ENCODE measurements around the gene TCF7L2. TPM values are rescaled to one million over a fixed set of nuclear protein-coding genes. Genes with fewer than 3 reads are reported as not detected.

The TCF7L2 gene
- 14.3 and 16.1 TPM in 2 replicates for total RNA-seq (2014; rRNA removed)
- percentile 94 among the genes with signal in this experiment for Bru-seq, nascent RNA
- BruChase-seq, experiment 1, labeled RNA remaining after a 6-hour chase: percentile 77 among the genes with signal in this experiment
- BruChase-seq, experiment 2, labeled RNA remaining after a 2-hour chase: percentile 91 among the genes with signal in this experiment
- long read RNA-seq, partial matches to known transcripts: 43 of 94 reads
- long read RNA-seq, other reads (novel, unspliced or antisense): 49 of 94 reads

GRCh38 chr10:112949875-112950507 lies at the start of gene TCF7L2:
Gene TCF7L2 (plus strand): TSS chr10:112950247. CDS start chr10:112950757, 510 bp downstream.
- H3K4me1 ChIP-seq (ENCODE audit: insufficient read depth, low read length): peaks cover 19% of the 10 kb centered on the region
- peak within 1 kb of the TSS; percentile 98 for H3K9ac ChIP-seq (ENCODE audit: low read length)
- ATAC-seq (peak; percentile 68), DNase-seq (peak; percentile 93)
- H2AFZ ChIP-seq (ENCODE audit: low read length): peak within 1 kb of the TSS; percentile 61; the same call in 1 of the 2 replicates
- H3K36me3 ChIP-seq (ENCODE audit: low read depth, low read length): peaks cover 11% of the 10 kb centered on the region
- ChIA-PET POLR2A (ENCODE audit: unreplicated experiment) (interaction anchor here (0.6 kb wide), 2 partner anchors 228 to 279 kb away, joined by 4 to 8 read pairs; no protein-coding TSS in a partner anchor), CTCF (no interaction called here)
- no peak for TF ChIP-seq CTCF (conservative IDR thresholded peaks at IDR 0.05; ENCODE audit: low read depth, low read length)
- no peak for TF ChIP-seq EZH2phosphoT487 (IDR thresholded peaks at IDR 0.05; ENCODE audit: borderline replicate concordance, low read length)
- no peak for TF ChIP-seq EZH2 (IDR thresholded peaks at IDR 0.05; ENCODE audit: low read length, unreplicated experiment)
- 0 out of 2 replicates have a peak, but pooled peaks cover 9% of the 10 kb centered on the region for H4K20me1 ChIP-seq (ENCODE audit: low read length)
- peak within 1 kb of the TSS; percentile 86 for H3K4me2 ChIP-seq (ENCODE audit: low read length)
- no peaks in the 10 kb centered on the region for H3F3A ChIP-seq (ENCODE audit: low read length, unreplicated experiment)
- no TSS peak for BruUV-seq (replicated peaks)
- H3K4me3 ChIP-seq (ENCODE audit: low read length): peak within 1 kb of the TSS; percentile 95
- intact Hi-C loops (cut with micrococcal nuclease): loop anchor here (1.0 to 10.0 kb wide), 7 partner anchors 35 to 473 kb away; no protein-coding TSS in a partner anchor
- H3K27ac ChIP-seq (ENCODE audit: low read length): peak within 1 kb of the TSS; percentile 72
- peaks cover 44% of the 10 kb centered on the region for H3K79me2 ChIP-seq (ENCODE audit: low read length)
- H3K27me3 ChIP-seq (ENCODE audit: low read length): no peaks in the 10 kb centered on the region
- no peaks in the 10 kb centered on the region for H3K9me3 ChIP-seq (ENCODE audit: low read length)
- no peaks in the 10 kb centered on the region for H3K9me2 ChIP-seq (replicated peaks; ENCODE audit: low read length)

GRCh38 chr10:112902730-112903129 lies 47.3 kb upstream of the TCF7L2 start:
- DNase-seq (no peak), ATAC-seq (no peak)
- Histone ChIP-seq H2AFZ (ENCODE audit: low read length) (no peak overlapping the region), H3K9me2 (replicated peaks; ENCODE audit: low read length) (no peaks in the 10 kb centered on the region), H3K27me3 (ENCODE audit: low read length) (no peaks in the 10 kb centered on the region), H3K27ac (ENCODE audit: low read length) (no peak overlapping the region), H3K4me2 (ENCODE audit: low read length) (no peak overlapping the region), H3K4me3 (ENCODE audit: low read length) (no peak overlapping the region), H4K20me1 (ENCODE audit: low read length) (no peaks in the 10 kb centered on the region), H3K36me3 (ENCODE audit: low read depth, low read length) (no peaks in the 10 kb centered on the region), H3K4me1 (ENCODE audit: insufficient read depth, low read length) (no peaks in the 10 kb centered on the region; the same call in 1 of the 2 replicates), H3K9me3 (ENCODE audit: low read length) (no peaks in the 10 kb centered on the region), H3F3A (ENCODE audit: low read length, unreplicated experiment) (no peaks in the 10 kb centered on the region), H3K9ac (ENCODE audit: low read length) (no peak overlapping the region), H3K79me2 (ENCODE audit: low read length) (no peaks in the 10 kb centered on the region)
- ChIA-PET CTCF (no interaction called here), POLR2A (ENCODE audit: unreplicated experiment) (no interaction called here)
- TF ChIP-seq CTCF (conservative IDR thresholded peaks at IDR 0.05; ENCODE audit: low read depth, low read length): no peak
- no peak for TF ChIP-seq EZH2 (IDR thresholded peaks at IDR 0.05; ENCODE audit: low read length, unreplicated experiment)
- TF ChIP-seq EZH2phosphoT487 (IDR thresholded peaks at IDR 0.05; ENCODE audit: borderline replicate concordance, low read length): no peak
- intact Hi-C loops (cut with micrococcal nuclease): no loop called here
- BruUV-seq (replicated peaks): no TSS peak

- DNase-seq: peak; percentile 69
- H3K9me2 ChIP-seq (replicated peaks; ENCODE audit: low read length): no peaks in the 10 kb centered on the region
- ATAC-seq: peak; percentile 57
- no peak overlapping the region for H3K4me2 ChIP-seq (ENCODE audit: low read length)
- H3K27me3 ChIP-seq (ENCODE audit: low read length): no peaks in the 10 kb centered on the region
- CTCF ChIA-PET: no interaction called here
- no peak overlapping the region for H3K4me3 ChIP-seq (ENCODE audit: low read length)
- no peaks in the 10 kb centered on the region for H3F3A ChIP-seq (ENCODE audit: low read length, unreplicated experiment)
- no peak overlapping the region for H3K9ac ChIP-seq (ENCODE audit: low read length)
- H3K27ac ChIP-seq (ENCODE audit: low read length): peak overlapping the region; percentile 44
- POLR2A ChIA-PET (ENCODE audit: unreplicated experiment): no interaction called here
- intact Hi-C loops (cut with micrococcal nuclease): no loop called here
- no peaks in the 10 kb centered on the region for H3K36me3 ChIP-seq (ENCODE audit: low read depth, low read length)
- no peaks in the 10 kb centered on the region for H4K20me1 ChIP-seq (ENCODE audit: low read length)
- H2AFZ ChIP-seq (ENCODE audit: low read length): no peak overlapping the region
- no peaks in the 10 kb centered on the region for H3K9me3 ChIP-seq (ENCODE audit: low read length)
- no peaks in the 10 kb centered on the region for H3K79me2 ChIP-seq (ENCODE audit: low read length)
- BruUV-seq (replicated peaks): no TSS peak
- TF ChIP-seq EZH2 (IDR thresholded peaks at IDR 0.05; ENCODE audit: low read length, unreplicated experiment) (no peak), CTCF (conservative IDR thresholded peaks at IDR 0.05; ENCODE audit: low read depth, low read length) (no peak), EZH2phosphoT487 (IDR thresholded peaks at IDR 0.05; ENCODE audit: borderline replicate concordance, low read length) (no peak)
- no peaks in the 10 kb centered on the region; the same call in 1 of the 2 replicates for H3K4me1 ChIP-seq (ENCODE audit: insufficient read depth, low read length)
Observed at GRCh38 chr10:112904000-112904399, 46.0 kb upstream of the TCF7L2 start.

Data from PC-3 (cell line).